Neural cell (in vitro differentiated cells): Measurements from ENCODE around the gene CASTOR1.

Source experiments
- CTCF ChIP-seq: fragments of 450-650 bp; IDR thresholded peaks from 2 replicates; pipeline ENCODE4 v1.5.1; 2014; ENCODE audit warnings: antibody characterized with exemption, mild to moderate bottlenecking, moderate library complexity; ENCODE audit not compliant: poor library complexity, severe bottlenecking
- EP300 ChIP-seq: fragments of 450-650 bp; conservative IDR thresholded peaks from 2 replicates; pipeline ENCODE4 v1.6.1; 2014; ENCODE audit warnings: antibody characterized with exemption, mild to moderate bottlenecking, moderate library complexity; ENCODE audit not compliant: poor library complexity, severe bottlenecking
- EZH2 ChIP-seq: fragments of 200-600, 300-800 bp; shearing (Covaris generic), sonication (generic); IDR thresholded peaks from 2 replicates; pipeline ENCODE4 v1.6.1; 2014; ENCODE audit warnings: antibody characterized with exemption, low read length, borderline replicate concordance, mild to moderate bottlenecking; ENCODE audit not compliant: insufficient read depth, poor library complexity, severe bottlenecking
- POLR2AphosphoS5 ChIP-seq: IDR thresholded peaks from 2 replicates; pipeline ENCODE4 v1.6.1; 2012
- RAD21 ChIP-seq: fragments of 450-650 bp; conservative IDR thresholded peaks from 2 replicates; pipeline ENCODE4 v1.6.1; 2014; ENCODE audit warnings: antibody characterized with exemption, mild to moderate bottlenecking, moderate library complexity

DNA sequence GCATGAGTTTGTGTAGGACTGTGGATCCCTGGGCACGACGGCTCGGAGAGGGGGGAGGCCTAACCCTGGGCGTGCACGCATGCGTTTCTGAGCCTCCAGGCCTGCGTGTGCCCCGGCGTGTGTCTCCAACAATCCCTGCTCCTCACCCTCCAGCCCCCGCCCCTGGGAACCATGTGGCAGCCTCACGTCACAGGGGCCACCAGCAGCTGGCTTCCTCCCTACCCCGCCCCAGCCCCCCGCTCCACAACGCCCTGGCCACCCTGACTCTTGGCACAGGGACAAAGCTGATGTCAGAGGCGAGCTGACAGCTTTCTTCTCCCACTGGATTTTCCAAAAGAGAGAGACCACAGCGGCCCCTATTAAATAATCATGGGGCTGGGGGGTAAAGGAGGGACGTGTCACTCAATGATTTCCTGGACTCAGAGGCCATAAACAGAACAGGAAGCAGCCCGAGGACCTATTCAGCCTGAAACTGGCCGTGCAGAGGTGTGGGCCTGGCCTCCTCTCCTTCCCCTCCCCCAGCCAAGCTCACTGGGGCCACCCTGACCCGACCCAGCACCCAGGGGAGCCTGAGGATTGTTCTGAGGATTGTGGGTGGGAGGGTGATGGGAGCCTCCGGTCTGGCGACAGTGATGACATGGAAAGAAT, 36.0 kb downstream of the CASTOR1 start:
- no peak for TF ChIP-seq CTCF
- TF ChIP-seq EZH2: no peak
- TF ChIP-seq POLR2AphosphoS5: no peak
- no peak for TF ChIP-seq EP300
- TF ChIP-seq RAD21: no peak
